Natural killer cell (primary cell): ENCODE results near the gene SP3. TPM values are rescaled to one million over a fixed set of nuclear protein-coding genes. Genes with fewer than 3 reads are reported as not detected.

Source experiments
- ATAC-seq, 3 donors: fragments of 150-1000 bp in 2 of 3; fragments of 200-7000 bp in 1 of 3; cut with Tn5 transposase; 1 replicate in 1 of 3; 2 replicates in 2 of 3; pipeline ENCODE4 v1.10.0; 2021; ENCODE audit warnings: mild to moderate bottlenecking in 2 of 3, moderate library complexity in 2 of 3
- DNase-seq, 2 donors: peaks; one replicate each; pipeline versions ENCODE4 v3.0.0 to v3.0.0-alpha.2; 2013 to 2021; ENCODE audit warnings: mixed read lengths in 1 of 2
- H3K27ac ChIP-seq: one replicate; pipeline ENCODE4 v1.5.1; 2013; ENCODE audit warnings: mild to moderate bottlenecking, low read length
- H3K27me3 ChIP-seq: one replicate; pipeline ENCODE4 v1.6.1; 2013; ENCODE audit warnings: low read length; ENCODE audit not compliant: control insufficient read depth, insufficient read depth
- H3K36me3 ChIP-seq: one replicate; pipeline ENCODE4 v1.6.1; 2013; ENCODE audit warnings: low read length; ENCODE audit not compliant: control insufficient read depth, insufficient read depth
- H3K4me1 ChIP-seq: one replicate; pipeline ENCODE4 v1.6.1; 2013; ENCODE audit warnings: low read length; ENCODE audit not compliant: control insufficient read depth, insufficient read depth
- H3K4me3 ChIP-seq: one replicate; pipeline ENCODE4 v1.5.1; 2013; ENCODE audit warnings: low read length
- H3K9me3 ChIP-seq: one replicate; pipeline ENCODE4 v1.6.1; 2013; ENCODE audit warnings: low read length; ENCODE audit not compliant: control insufficient read depth, insufficient read depth
- H3K27ac Mint-ChIP-seq, 2 donors: one replicate each; pipeline ENCODE4 v1.8.0; 2022; ENCODE audit warnings: mild to moderate bottlenecking in 2 of 2, mixed read lengths in 2 of 2, moderate library complexity in 1 of 2
- H3K27me3 Mint-ChIP-seq, 2 donors: one replicate each; pipeline ENCODE4 v1.8.0; 2022; ENCODE audit warnings: low read depth in 2 of 2, mixed read lengths in 2 of 2
- H3K36me3 Mint-ChIP-seq: one replicate; pipeline ENCODE4 v1.8.0; 2022; ENCODE audit warnings: mixed read lengths
- H3K4me1 Mint-ChIP-seq, 2 donors: one replicate each; pipeline ENCODE4 v1.8.0; 2022; ENCODE audit warnings: mixed read lengths in 2 of 2
- H3K4me3 Mint-ChIP-seq: one replicate; pipeline ENCODE4 v1.8.0; 2022; ENCODE audit warnings: mild to moderate bottlenecking, moderate library complexity, mixed read lengths
- H3K9me3 Mint-ChIP-seq, 2 donors: one replicate each; pipeline ENCODE4 v1.8.0; 2022; ENCODE audit warnings: mixed read lengths in 2 of 2
- WGBS: methylation state at CpG from one replicate; pipeline ENCODE4 v1.1.7; 2013; ENCODE audit warnings: missing lambda C conversion rate; ENCODE audit not compliant: insufficient coverage; 5-methylcytosine and 5-hydroxymethylcytosine counted together
- intact Hi-C: fragments of 100-400 bp; cut with micrococcal nuclease; formaldehyde crosslinking; loops from one replicate; pipeline ENCODE4 v1.14.2; 2022
- total RNA-seq, 4 donors: library from RNA; stranded (reverse); fragments of 120-200 nt in 1 of 4; gene quantifications; one replicate each; pipeline versions ENCODE4 v1.2.3 to v1.2.4, GENCODE V29; 2013 to 2022
- TF ChIP-seq, protein P1 (sequence below): fragments of 200-600 bp; IDR thresholded peaks from one replicate; pipeline ENCODE4 v1.8.0; 2022; ENCODE audit warnings: antibody characterized with exemption

Gene SP3
- total RNA-seq, 3 donors from 2014 or later (not counting 1 experiment from before 2014, with no cell fraction given): 179 to 200 (median 188) TPM

DNA sequence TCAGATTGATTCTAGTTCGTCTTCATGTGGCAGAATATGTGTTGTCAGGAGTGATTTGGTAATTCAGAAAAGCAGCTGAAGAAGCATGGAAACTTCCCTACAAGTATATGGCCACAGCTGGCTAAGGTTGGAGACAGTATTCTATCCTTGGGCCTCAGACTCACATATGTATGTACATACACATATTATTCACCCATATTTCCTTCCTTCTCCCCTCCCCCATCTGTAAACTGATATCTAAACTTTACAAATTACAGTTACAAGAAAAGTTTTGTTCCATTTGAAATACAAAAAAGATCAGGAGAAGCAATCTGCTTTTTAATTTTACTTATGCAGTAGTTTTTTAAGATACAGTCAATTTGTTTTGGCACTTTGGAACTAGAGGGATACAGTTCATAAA lies 3.1 kb downstream of the SP3 start:
- no peaks in the 10 kb centered on the region for H3K27me3 Mint-ChIP-seq
- intact Hi-C loops: loop anchor here (2.0 to 10.0 kb wide), 5 partner anchors 19 to 633 kb away; partner anchors contain the start of gene WIPF1
- peak overlapping the region; percentile 97 to 98 for H3K27ac Mint-ChIP-seq
- no peaks in the 10 kb centered on the region for H3K36me3 Mint-ChIP-seq
- H3K4me3 ChIP-seq: peak overlapping the region; percentile 73
- ATAC-seq: no peak
- H3K27me3 ChIP-seq: no peaks in the 10 kb centered on the region
- H3K9me3 Mint-ChIP-seq: no peaks in the 10 kb centered on the region
- DNase-seq: peak in 1 of 2 donors; percentile 27
- TF ChIP-seq, protein P1, sequence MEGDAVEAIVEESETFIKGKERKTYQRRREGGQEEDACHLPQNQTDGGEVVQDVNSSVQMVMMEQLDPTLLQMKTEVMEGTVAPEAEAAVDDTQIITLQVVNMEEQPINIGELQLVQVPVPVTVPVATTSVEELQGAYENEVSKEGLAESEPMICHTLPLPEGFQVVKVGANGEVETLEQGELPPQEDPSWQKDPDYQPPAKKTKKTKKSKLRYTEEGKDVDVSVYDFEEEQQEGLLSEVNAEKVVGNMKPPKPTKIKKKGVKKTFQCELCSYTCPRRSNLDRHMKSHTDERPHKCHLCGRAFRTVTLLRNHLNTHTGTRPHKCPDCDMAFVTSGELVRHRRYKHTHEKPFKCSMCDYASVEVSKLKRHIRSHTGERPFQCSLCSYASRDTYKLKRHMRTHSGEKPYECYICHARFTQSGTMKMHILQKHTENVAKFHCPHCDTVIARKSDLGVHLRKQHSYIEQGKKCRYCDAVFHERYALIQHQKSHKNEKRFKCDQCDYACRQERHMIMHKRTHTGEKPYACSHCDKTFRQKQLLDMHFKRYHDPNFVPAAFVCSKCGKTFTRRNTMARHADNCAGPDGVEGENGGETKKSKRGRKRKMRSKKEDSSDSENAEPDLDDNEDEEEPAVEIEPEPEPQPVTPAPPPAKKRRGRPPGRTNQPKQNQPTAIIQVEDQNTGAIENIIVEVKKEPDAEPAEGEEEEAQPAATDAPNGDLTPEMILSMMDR: no peak
- H3K4me3 Mint-ChIP-seq: peak overlapping the region; percentile 99
- H3K36me3 ChIP-seq: peaks cover 6% of the 10 kb centered on the region
- H3K4me1 ChIP-seq: peaks cover 17% of the 10 kb centered on the region
- no CpG with 5 or more reads among the region's 1 CpG for WGBS
- no peaks in the 10 kb centered on the region for H3K9me3 ChIP-seq
- peaks cover 65 to 66% of the 10 kb centered on the region in 2 donors for H3K4me1 Mint-ChIP-seq
- peak overlapping the region; percentile 48 for H3K27ac ChIP-seq

DNA sequence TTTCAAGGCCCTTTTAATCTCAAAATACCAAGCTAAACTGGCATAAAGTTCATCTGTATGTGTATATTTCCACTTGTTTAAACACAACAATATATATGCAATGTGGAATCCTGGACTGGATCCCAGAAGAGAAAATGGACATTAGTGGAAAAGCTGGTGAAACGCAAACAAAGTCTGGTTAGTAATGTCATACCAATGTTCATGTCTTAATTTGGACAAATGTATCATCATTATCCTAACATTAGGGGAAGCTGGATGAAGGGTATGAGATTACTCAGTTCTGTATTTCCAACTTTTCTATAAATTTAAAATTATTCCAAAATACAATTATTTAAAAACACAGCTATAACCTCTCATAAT lies 3.8 kb downstream of the SP3 start:
- WGBS: no CpG with 5 or more reads among the region's 1 CpG
- Mint-ChIP-seq H3K27me3 (no peaks in the 10 kb centered on the region), H3K27ac (peak overlapping the region; percentile 97 to 98), H3K4me1 (peaks cover 68% of the 10 kb centered on the region in 2 donors), H3K9me3 (no peaks in the 10 kb centered on the region), H3K4me3 (peak overlapping the region; percentile 67), H3K36me3 (no peaks in the 10 kb centered on the region)
- H3K4me1 ChIP-seq: peaks cover 17% of the 10 kb centered on the region
- TF ChIP-seq, protein P1: no peak
- no peak overlapping the region for H3K27ac ChIP-seq
- H3K36me3 ChIP-seq: peaks cover 6% of the 10 kb centered on the region
- no peak for ATAC-seq
- H3K27me3 ChIP-seq: no peaks in the 10 kb centered on the region
- H3K4me3 ChIP-seq: no peak overlapping the region
- no peaks in the 10 kb centered on the region for H3K9me3 ChIP-seq
- no peak for DNase-seq
- intact Hi-C loops: loop anchor here (5.0 to 10.0 kb wide), 3 partner anchors 39 to 633 kb away; partner anchors contain the start of gene WIPF1

DNA sequence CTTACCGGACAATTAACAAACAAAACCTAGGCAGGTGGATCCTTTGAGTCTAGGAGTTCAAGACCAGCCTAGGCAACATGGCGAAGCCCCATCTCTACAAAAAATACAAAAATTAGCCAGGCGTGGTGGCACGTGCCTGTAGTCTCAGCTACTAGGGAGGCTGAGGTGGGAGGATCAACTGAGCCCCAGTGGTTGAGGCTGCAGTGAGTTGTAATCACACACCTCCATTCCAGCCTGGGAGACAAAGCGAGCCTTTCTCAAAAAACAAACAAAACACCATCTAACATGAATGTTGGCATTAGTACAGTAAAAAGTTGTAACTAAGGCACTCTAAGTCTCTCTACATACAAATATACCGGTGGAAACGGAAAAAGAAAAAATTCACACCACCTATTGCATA lies 5.3 kb downstream of the SP3 start:
- intact Hi-C loops: loop anchor here (5.0 to 10.0 kb wide), 3 partner anchors 38 to 635 kb away; partner anchors contain the start of gene WIPF1
- Mint-ChIP-seq H3K9me3 (no peaks in the 10 kb centered on the region), H3K27me3 (no peaks in the 10 kb centered on the region), H3K27ac (peak overlapping the region; percentile 97 to 98), H3K36me3 (peaks cover 10% of the 10 kb centered on the region), H3K4me1 (peaks cover 75% of the 10 kb centered on the region in 2 donors), H3K4me3 (peak overlapping the region; percentile 78)
- Histone ChIP-seq H3K27ac (no peak overlapping the region), H3K4me1 (peaks cover 17% of the 10 kb centered on the region), H3K27me3 (no peaks in the 10 kb centered on the region), H3K9me3 (no peaks in the 10 kb centered on the region), H3K36me3 (peaks cover 16% of the 10 kb centered on the region), H3K4me3 (no peak overlapping the region)
- TF ChIP-seq, protein P1: no peak
- WGBS: 85% methylated on average over 1 of the region's 7 CpGs
- ATAC-seq: no peak
- DNase-seq: no peak

DNA sequence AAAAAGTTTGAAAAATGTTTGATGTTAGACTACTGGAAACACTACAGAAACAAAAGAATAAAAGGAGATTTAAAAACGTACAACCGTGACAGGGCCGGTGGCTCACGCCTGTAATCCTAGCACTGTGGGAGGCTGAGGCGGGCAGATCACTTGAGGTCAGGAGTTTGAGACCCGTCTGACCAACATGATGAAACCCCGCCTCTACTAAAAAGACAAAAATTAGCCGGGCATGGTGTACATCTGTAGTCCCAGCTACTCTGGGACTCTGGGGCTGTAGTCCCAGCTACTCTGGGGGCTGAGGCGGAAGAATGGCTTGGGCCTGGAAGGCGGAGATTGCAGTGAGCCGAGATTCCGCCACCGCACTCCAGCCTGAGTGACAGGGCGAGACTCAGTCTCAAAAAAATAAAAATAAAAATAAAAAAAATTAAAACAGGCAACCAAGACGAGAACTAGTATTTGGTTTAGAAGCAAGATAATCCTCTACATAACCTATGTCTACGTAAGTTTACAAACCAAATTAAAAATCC lies 5.8 kb downstream of the SP3 start:
- Mint-ChIP-seq H3K27ac (peak overlapping the region; percentile 97 to 98), H3K27me3 (no peaks in the 10 kb centered on the region), H3K4me1 (peaks cover 80% of the 10 kb centered on the region in 2 donors), H3K36me3 (peaks cover 15% of the 10 kb centered on the region), H3K9me3 (no peaks in the 10 kb centered on the region), H3K4me3 (peak overlapping the region; percentile 75)
- Histone ChIP-seq H3K9me3 (no peaks in the 10 kb centered on the region), H3K36me3 (peaks cover 21% of the 10 kb centered on the region), H3K4me3 (no peak overlapping the region), H3K27ac (no peak overlapping the region), H3K27me3 (no peaks in the 10 kb centered on the region), H3K4me1 (peaks cover 17% of the 10 kb centered on the region)
- intact Hi-C loops: no loop called here
- ATAC-seq (no peak), DNase-seq (no peak)
- TF ChIP-seq, protein P1: no peak
- 68% methylated on average over 15 of the region's 16 CpGs for WGBS
